GM13976 (cell line): ENCODE measurements around the gene HNRNPA3.

Source experiments
- DNase-seq: peaks from one replicate; pipeline ENCODE4 v3.0.0; 2012; ENCODE audit warnings: low spot score
- in situ Hi-C: fragments of 300-500 bp; cut with MboI; formaldehyde crosslinking; loops from one replicate; pipeline ENCODE4 v1.12.0; 2022; ENCODE audit warnings: low sequenced_read_pairs, mixed read lengths, inconsistent platforms; ENCODE audit not compliant: unreplicated experiment
- TF ChIP-seq, protein P1 (sequence below): IDR thresholded peaks from 2 replicates; pipeline ENCODE4 v1.5.1; 2012; ENCODE audit warnings: borderline replicate concordance, mild to moderate bottlenecking; ENCODE audit not compliant: insufficient read depth; ENCODE audit errors: extremely low read depth, missing control alignments, control extremely low read depth

HNRNPA3 gene

DNA sequence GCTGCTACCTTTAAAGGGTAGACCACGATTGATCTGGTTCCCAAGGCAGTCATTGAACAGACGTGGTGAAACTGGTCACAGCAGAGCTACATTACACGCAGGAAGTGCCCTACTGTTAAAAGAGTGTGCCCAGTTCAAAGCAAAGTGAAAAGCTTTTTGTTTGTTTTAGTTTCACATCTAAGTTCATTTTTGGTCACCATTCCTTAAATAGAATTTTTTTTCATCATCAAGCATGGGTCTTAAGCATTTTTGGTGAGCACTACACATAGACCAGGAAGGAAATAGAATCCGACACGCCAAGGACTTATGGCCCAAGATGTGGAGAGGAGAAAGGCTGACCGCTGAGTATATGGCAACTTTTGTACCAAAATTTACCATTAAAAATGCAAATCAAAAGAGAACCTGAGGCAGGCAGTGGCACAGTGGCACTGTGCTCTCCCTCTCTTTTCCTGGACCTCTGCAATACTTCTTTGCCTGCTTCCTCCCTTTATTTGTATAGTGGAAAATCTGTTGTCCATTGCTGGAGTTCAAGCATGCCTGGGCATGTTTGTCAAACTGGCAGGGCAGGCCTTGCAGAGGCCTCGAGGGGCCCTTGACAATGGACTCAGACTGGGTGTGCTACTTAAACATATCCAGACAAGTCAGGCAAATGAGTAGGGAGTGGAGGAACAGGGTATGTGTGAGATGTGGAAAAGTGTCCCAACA lies 42.6 kb upstream of the HNRNPA3 start:
- DNase-seq = peak; percentile 48
- in situ Hi-C loops = loop anchor here (5.0 to 25.0 kb wide), 2 partner anchors 162 to 567 kb away; no protein-coding TSS in a partner anchor
- TF ChIP-seq, protein P1, sequence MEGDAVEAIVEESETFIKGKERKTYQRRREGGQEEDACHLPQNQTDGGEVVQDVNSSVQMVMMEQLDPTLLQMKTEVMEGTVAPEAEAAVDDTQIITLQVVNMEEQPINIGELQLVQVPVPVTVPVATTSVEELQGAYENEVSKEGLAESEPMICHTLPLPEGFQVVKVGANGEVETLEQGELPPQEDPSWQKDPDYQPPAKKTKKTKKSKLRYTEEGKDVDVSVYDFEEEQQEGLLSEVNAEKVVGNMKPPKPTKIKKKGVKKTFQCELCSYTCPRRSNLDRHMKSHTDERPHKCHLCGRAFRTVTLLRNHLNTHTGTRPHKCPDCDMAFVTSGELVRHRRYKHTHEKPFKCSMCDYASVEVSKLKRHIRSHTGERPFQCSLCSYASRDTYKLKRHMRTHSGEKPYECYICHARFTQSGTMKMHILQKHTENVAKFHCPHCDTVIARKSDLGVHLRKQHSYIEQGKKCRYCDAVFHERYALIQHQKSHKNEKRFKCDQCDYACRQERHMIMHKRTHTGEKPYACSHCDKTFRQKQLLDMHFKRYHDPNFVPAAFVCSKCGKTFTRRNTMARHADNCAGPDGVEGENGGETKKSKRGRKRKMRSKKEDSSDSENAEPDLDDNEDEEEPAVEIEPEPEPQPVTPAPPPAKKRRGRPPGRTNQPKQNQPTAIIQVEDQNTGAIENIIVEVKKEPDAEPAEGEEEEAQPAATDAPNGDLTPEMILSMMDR = no peak

DNA sequence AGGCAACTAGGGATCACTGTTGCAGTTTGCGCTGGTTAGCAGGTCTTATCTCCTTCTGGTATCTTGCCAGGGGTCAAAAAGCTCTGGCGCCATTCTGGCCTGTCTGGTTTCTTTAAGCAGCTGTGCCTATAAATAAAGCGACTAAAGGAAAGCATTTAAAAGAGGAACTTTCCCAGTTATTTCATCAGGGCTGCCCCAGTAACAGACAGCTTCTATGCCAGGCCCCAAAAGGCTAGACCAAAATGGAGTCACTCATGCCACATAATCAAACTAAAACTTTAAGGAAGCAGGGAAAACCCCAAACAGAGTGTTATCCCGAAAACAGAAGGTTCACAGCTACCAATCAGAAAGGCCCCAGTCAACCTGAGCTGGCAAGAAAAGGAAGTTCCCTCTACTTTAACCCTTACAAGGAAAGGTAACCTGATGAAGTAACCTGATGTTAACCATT lies 41.2 kb upstream of the HNRNPA3 start:
- TF ChIP-seq, protein P1 = no peak
- DNase-seq = no peak
- in situ Hi-C loops = loop anchor here (25.0 kb wide), 1 partner anchor 566 kb away; no protein-coding TSS in a partner anchor

DNA sequence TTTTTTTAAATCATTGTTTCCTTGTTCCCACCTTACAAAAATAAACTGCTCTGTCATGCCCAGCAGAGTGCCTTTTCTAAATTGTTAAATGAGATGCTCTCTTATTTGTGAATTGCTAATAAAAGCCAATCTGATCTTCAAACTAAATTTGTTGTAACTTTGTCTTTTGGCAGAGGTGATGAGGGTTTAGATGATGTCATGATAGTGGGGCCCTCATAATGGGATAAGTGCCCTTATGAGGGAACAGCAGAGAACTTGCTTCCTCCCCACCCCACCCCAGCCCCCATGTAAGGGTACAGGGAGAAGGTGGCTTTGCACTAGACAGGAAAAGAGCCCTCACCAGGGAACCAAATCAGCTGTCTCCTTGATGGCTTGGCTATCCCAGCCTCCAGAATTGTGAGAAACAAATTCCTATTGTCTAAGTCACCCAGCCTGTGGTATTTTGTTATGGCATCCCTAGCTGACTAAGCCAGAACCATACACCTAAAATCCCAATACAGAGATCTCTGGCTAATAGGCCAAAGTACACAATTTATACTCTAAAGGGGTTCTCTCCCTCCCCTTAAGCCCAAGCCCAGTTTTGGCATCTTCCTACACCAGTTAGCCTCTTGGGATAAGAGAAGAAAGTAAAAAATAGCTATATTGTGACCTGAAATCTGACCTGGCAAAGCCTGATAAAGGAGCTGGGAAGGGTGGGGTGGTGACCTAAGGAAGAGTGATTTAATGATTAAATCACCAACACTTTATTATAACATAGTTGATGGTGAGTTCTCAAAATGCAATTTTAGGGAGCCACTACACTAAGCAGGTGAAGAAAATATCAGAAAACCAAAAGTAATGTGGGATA lies 40.3 kb upstream of the HNRNPA3 start:
- no peak for DNase-seq
- in situ Hi-C loops = loop anchor here (25.0 kb wide), 1 partner anchor 565 kb away; no protein-coding TSS in a partner anchor
- TF ChIP-seq, protein P1 = no peak

DNA sequence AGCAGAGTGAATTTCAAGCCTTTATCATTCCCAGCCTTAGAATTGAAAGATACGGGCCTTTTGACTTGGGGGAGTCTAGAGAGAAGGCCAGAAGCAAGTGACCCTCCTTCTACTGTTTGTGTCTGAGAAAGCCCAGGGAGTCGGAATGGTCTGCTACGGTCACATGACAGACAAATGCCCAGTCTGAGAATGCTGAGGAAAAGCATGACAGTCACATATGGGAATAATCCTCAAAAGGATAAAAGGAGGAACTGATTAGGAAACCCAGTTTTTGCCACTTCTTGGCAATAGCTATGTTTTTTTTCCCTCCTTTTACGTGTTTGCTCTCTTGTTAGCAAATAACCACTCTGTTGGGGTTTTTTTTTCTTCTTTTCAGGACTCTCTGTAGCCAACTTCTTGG lies 38.1 kb upstream of the HNRNPA3 start:
- TF ChIP-seq, protein P1 = no peak
- DNase-seq = no peak
- in situ Hi-C loops = loop anchor here (25.0 kb wide), 1 partner anchor 563 kb away; no protein-coding TSS in a partner anchor

DNA sequence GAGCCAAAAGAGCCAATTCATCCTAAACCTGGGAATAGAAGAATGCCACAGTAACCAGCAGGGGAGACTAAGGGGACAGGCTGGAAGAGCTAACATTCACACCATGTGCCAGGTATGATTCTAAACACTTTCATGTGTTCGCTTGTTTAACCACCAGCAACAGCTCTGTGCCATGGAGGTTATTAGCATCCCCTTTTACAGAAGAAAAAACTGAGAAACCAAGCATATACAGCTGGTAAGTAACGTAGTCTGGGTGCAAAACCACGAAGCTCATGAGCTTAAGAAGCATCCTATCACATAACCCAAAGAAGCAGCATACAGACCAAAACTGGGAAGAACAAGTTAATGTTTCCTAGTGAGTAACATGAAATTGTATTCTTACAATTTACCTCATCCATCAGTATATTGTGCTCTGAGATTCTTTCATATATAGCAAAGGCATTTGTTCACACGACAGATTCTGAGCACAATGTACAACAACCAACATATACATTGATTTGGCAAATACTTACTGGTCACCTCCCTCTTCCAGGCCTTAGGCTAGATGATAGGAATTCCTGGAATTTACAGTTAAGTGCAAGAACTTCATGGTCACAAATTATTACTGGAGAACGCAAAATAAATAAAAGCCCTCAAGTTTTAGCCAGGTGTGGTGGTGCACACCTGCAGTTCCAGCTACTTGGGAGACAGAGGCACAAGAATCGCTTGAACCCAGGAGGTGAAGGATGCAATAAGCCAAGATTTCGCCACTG lies 36.5 kb upstream of the HNRNPA3 start:
- in situ Hi-C loops = no loop called here
- TF ChIP-seq, protein P1 = no peak
- DNase-seq = no peak

DNA sequence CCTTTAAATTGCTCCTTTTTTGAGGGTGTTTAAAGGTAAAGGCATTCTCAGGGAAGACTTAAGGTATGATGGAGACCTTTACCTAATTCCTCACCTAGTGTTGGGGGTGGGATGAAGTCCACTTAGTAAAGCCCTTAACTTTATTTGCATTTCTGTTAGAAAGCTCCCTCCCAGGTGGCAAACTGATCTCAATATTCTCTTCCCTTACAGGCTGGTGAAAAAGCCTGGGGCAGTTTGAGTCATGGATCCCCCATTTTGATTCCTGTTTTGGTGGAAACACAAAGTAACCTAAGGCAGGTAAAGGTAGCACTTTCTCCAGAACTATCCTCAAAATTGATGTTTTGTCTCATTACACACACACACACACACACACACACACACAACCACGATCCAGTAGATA lies 33.8 kb upstream of the HNRNPA3 start:
- no peak for DNase-seq
- TF ChIP-seq, protein P1 = no peak
- in situ Hi-C loops = no loop called here
